HepG2 (cell line): ENCODE data around the gene DLG4. TPM values are rescaled to one million over a fixed set of nuclear protein-coding genes. Genes with fewer than 3 reads are reported as not detected.

ENCODE experiments used
- CAMTA2 ChIP-seq: sonication (generic); formaldehyde crosslinking; IDR thresholded peaks from 2 replicates; pipeline ENCODE4 v1.4.0; 2020; ENCODE audit warnings: mild to moderate bottlenecking, missing genetic modification reagents, borderline replicate concordance
- DNMT1 ChIP-seq: sonication (generic); formaldehyde crosslinking; IDR thresholded peaks from 2 replicates; pipeline ENCODE4 v1.5.1; 2020; ENCODE audit warnings: mild to moderate bottlenecking, missing genetic modification reagents
- FOXK2 ChIP-seq: fragments of 450-650 bp; IDR thresholded peaks from 2 replicates; pipeline ENCODE4 v1.6.1; 2016
- NFKBIZ ChIP-seq: IDR thresholded peaks from 2 replicates; pipeline ENCODE4 v1.6.1; 2018; ENCODE audit warnings: missing genetic modification reagents, missing compliant biosample characterization
- NR2F1 ChIP-seq, 2 experiments: fragments of 450-650 bp in 1 of 2; formaldehyde crosslinking in 1 of 2; IDR thresholded peaks; 2 replicates each; pipeline versions ENCODE4 v1.5.0 to v1.6.1; 2016 to 2020; ENCODE audit warnings: mild to moderate bottlenecking in 1 of 2, missing compliant biosample characterization in 1 of 2, missing genetic modification reagents in 1 of 2, moderate library complexity in 1 of 2
- PPARG ChIP-seq: conservative IDR thresholded peaks from 2 replicates; pipeline ENCODE4 v1.6.1; 2016; ENCODE audit warnings: missing biosample characterization, missing genetic modification reagents
- REPIN1 ChIP-seq: sonication (generic); formaldehyde crosslinking; IDR thresholded peaks from 2 replicates; pipeline ENCODE4 v1.8.0; 2022; ENCODE audit warnings: missing genetic modification reagents, low read depth, mild to moderate bottlenecking, borderline replicate concordance
- REXO4 ChIP-seq: sonication (generic); formaldehyde crosslinking; IDR thresholded peaks from 2 replicates; pipeline ENCODE4 v1.8.0; 2022; ENCODE audit warnings: missing genetic modification reagents, mild to moderate bottlenecking, borderline replicate concordance
- YEATS2 ChIP-seq: sonication (generic); formaldehyde crosslinking; IDR thresholded peaks from 2 replicates; pipeline ENCODE4 v1.4.0; 2020; ENCODE audit warnings: missing genetic modification reagents, borderline replicate concordance
- ZEB1 ChIP-seq: IDR thresholded peaks from 2 replicates; pipeline ENCODE4 v1.6.1; 2012; ENCODE audit warnings: mild to moderate bottlenecking, low read depth, inconsistent platforms; ENCODE audit not compliant: insufficient replicate concordance
- ZNF230 ChIP-seq: sonication (generic); formaldehyde crosslinking; IDR thresholded peaks from 2 replicates; pipeline ENCODE4 v1.4.0; 2020; ENCODE audit warnings: mild to moderate bottlenecking, missing genetic modification reagents
- ZNF33B ChIP-seq: sonication (generic); formaldehyde crosslinking; IDR thresholded peaks from 2 replicates; pipeline ENCODE4 v1.5.1; 2020; ENCODE audit warnings: mild to moderate bottlenecking, missing genetic modification reagents
- ZNF607 ChIP-seq: sonication (generic); formaldehyde crosslinking; IDR thresholded peaks from 2 replicates; pipeline ENCODE4 v1.5.1; 2020; ENCODE audit warnings: missing genetic modification reagents, mild to moderate bottlenecking, borderline replicate concordance
- ZNF678 ChIP-seq: sonication (generic); formaldehyde crosslinking; IDR thresholded peaks from 2 replicates; pipeline ENCODE4 v1.4.0; 2020; ENCODE audit warnings: mild to moderate bottlenecking, missing genetic modification reagents
- ZNF737 ChIP-seq: sonication (generic); formaldehyde crosslinking; IDR thresholded peaks from 2 replicates; pipeline ENCODE4 v1.5.0; 2020; ENCODE audit warnings: missing genetic modification reagents, mild to moderate bottlenecking, borderline replicate concordance
- ZNF83 ChIP-seq: sonication (generic); formaldehyde crosslinking; IDR thresholded peaks from 2 replicates; pipeline ENCODE4 v1.4.0; 2020; ENCODE audit warnings: missing genetic modification reagents, mild to moderate bottlenecking, borderline replicate concordance
- ZNF891 ChIP-seq: sonication (generic); formaldehyde crosslinking; IDR thresholded peaks from 2 replicates; pipeline ENCODE4 v1.5.0; 2020; ENCODE audit warnings: mild to moderate bottlenecking, missing genetic modification reagents
- polyA plus RNA-seq, 8 experiments: library from polyadenylated mRNA; depleted of rRNA in 3 of 8; stranded (reverse) in 7 of 8; unstranded in 1 of 8; fragments of >200 nt; fragmentation: Illumina TruSeq in 4 of 8; extraction: Trizol in 4 of 8; gene quantifications; 2 replicates each; pipeline versions ENCODE4 v1.2.1 to v1.2.3, GENCODE V29; 2011 to 2016; ENCODE audit warnings: low read depth in 4 of 8, missing spikeins in 1 of 8, mixed read lengths in 1 of 8; ENCODE audit not compliant: insufficient read depth in 1 of 8
- total RNA-seq, 5 experiments: library from RNA; depleted of rRNA; stranded (reverse); fragments of >200 nt; fragmentation: Illumina TruSeq; extraction: Trizol; gene quantifications; 2 replicates each; pipeline ENCODE4 v1.2.3, GENCODE V29; 2016; ENCODE audit warnings: low read depth in 1 of 5
- TF ChIP-seq, protein P1 (sequence below): sonication (generic); formaldehyde crosslinking; IDR thresholded peaks from 2 replicates; pipeline ENCODE4 v1.8.1; 2023; ENCODE audit warnings: missing genetic modification reagents, mild to moderate bottlenecking, borderline replicate concordance
- TF ChIP-seq, protein P2 (sequence below): IDR thresholded peaks from 2 replicates; pipeline ENCODE4 v1.6.1; 2016; ENCODE audit warnings: low read depth, borderline replicate concordance
- TF ChIP-seq, protein P3 (sequence below): sonication (generic); formaldehyde crosslinking; IDR thresholded peaks from 2 replicates; pipeline ENCODE4 v1.4.0; 2020; ENCODE audit warnings: missing genetic modification reagents
- TF ChIP-seq, protein P4 (sequence below): sonication (generic); formaldehyde crosslinking; IDR thresholded peaks from 2 replicates; pipeline ENCODE4 v1.8.0; 2022; ENCODE audit warnings: mild to moderate bottlenecking, missing genetic modification reagents; ENCODE audit not compliant: insufficient replicate concordance

The DLG4 gene
- total and polyA plus RNA-seq, 2 of the 13 experiments (the other 11 are each of a cell fraction or from before 2014, with no cell fraction given) = 0.71 to 4.3 TPM

DNA sequence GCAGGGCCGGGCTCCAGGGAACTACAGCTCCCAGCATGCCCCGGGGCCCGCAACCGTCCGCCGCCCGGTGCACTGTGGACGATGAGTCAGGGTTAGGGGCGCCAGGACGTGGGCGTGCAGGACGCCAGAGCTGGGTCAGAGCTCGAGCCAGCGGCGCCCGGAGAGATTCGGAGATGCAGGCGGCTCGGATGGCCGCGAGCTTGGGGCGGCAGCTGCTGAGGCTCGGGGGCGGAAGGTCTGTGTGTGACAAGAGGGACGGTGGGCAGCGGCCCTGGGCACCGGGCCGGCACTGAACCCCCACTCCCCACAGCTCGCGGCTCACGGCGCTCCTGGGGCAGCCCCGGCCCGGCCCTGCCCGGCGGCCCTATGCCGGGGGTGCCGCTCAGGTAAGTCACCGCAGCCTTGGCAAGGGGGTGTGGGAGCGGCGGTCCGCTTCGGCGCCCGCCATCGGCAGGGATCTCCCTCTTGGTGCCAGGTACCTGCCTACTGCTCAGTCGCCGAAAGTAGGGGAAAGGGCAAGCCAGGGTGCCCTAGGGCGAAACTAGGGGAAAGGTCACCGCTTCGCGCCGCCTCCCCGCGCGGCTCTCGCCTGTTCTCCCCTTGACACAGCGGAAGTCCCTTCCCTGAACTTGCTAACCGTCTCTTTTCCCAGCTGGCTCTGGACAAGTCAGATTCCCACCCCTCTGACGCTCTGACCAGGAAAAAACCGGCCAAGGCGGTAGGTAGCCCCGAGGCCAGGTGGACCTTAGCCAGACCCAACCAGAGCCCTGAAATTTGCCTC, at the start of gene DLG4, which contains the start of gene ACADVL (continued):
- TF ChIP-seq YEATS2 (CRISPR knock-in tag) = peak; percentile 64; the same call in 1 of the 2 replicates
- TF ChIP-seq DNMT1 (CRISPR knock-in tag) = peak; percentile 73
- TF ChIP-seq REXO4 (CRISPR knock-in tag) = 0 out of 2 replicates have a peak, but pooled peaks have one; percentile 45
- no peak for TF ChIP-seq ZNF737
- peak; percentile 61; the same call in 1 of the 2 replicates for TF ChIP-seq ZNF607
- peak; percentile 74 for TF ChIP-seq ZNF33B
- TF ChIP-seq, protein P1, sequence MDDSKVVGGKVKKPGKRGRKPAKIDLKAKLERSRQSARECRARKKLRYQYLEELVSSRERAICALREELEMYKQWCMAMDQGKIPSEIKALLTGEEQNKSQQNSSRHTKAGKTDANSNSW (CRISPR knock-in tag) = peak; percentile 62; the same call in 1 of the 2 replicates
- TF ChIP-seq, protein P2, sequence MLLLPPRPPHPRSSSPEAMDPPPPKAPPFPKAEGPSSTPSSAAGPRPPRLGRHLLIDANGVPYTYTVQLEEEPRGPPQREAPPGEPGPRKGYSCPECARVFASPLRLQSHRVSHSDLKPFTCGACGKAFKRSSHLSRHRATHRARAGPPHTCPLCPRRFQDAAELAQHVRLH (CRISPR knock-in tag) = peak; percentile 45; the same call in 1 of the 2 replicates
- TF ChIP-seq CAMTA2 (CRISPR knock-in tag) = no peak
- peak; percentile 36 for TF ChIP-seq NFKBIZ (CRISPR knock-in tag)
- TF ChIP-seq ZNF891 = peak; percentile 53
- no peak for TF ChIP-seq ZNF678 (CRISPR knock-in tag)
- no peak for TF ChIP-seq FOXK2
- peak; percentile 12 for TF ChIP-seq ZEB1
- TF ChIP-seq PPARG (CRISPR knock-in tag) = peak; percentile 99
- peak; percentile 24; the same call in 1 of the 2 replicates for TF ChIP-seq ZNF83 (CRISPR knock-in tag)
- no peak for TF ChIP-seq NR2F1 (CRISPR knock-in tag; IDR thresholded peaks at IDR 0.05)
- TF ChIP-seq, protein P3, sequence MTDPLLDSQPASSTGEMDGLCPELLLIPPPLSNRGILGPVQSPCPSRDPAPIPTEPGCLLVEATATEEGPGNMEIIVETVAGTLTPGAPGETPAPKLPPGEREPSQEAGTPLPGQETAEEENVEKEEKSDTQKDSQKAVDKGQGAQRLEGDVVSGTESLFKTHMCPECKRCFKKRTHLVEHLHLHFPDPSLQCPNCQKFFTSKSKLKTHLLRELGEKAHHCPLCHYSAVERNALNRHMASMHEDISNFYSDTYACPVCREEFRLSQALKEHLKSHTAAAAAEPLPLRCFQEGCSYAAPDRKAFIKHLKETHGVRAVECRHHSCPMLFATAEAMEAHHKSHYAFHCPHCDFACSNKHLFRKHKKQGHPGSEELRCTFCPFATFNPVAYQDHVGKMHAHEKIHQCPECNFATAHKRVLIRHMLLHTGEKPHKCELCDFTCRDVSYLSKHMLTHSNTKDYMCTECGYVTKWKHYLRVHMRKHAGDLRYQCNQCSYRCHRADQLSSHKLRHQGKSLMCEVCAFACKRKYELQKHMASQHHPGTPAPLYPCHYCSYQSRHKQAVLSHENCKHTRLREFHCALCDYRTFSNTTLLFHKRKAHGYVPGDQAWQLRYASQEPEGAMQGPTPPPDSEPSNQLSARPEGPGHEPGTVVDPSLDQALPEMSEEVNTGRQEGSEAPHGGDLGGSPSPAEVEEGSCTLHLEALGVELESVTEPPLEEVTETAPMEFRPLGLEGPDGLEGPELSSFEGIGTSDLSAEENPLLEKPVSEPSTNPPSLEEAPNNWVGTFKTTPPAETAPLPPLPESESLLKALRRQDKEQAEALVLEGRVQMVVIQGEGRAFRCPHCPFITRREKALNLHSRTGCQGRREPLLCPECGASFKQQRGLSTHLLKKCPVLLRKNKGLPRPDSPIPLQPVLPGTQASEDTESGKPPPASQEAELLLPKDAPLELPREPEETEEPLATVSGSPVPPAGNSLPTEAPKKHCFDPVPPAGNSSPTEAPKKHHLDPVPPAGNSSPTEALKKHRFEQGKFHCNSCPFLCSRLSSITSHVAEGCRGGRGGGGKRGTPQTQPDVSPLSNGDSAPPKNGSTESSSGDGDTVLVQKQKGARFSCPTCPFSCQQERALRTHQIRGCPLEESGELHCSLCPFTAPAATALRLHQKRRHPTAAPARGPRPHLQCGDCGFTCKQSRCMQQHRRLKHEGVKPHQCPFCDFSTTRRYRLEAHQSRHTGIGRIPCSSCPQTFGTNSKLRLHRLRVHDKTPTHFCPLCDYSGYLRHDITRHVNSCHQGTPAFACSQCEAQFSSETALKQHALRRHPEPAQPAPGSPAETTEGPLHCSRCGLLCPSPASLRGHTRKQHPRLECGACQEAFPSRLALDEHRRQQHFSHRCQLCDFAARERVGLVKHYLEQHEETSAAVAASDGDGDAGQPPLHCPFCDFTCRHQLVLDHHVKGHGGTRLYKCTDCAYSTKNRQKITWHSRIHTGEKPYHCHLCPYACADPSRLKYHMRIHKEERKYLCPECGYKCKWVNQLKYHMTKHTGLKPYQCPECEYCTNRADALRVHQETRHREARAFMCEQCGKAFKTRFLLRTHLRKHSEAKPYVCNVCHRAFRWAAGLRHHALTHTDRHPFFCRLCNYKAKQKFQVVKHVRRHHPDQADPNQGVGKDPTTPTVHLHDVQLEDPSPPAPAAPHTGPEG = no peak; the same call in 1 of the 2 replicates
- TF ChIP-seq REPIN1 (CRISPR knock-in tag) = 0 out of 2 replicates have a peak, but pooled peaks have one; percentile 16
- TF ChIP-seq, protein P4, sequence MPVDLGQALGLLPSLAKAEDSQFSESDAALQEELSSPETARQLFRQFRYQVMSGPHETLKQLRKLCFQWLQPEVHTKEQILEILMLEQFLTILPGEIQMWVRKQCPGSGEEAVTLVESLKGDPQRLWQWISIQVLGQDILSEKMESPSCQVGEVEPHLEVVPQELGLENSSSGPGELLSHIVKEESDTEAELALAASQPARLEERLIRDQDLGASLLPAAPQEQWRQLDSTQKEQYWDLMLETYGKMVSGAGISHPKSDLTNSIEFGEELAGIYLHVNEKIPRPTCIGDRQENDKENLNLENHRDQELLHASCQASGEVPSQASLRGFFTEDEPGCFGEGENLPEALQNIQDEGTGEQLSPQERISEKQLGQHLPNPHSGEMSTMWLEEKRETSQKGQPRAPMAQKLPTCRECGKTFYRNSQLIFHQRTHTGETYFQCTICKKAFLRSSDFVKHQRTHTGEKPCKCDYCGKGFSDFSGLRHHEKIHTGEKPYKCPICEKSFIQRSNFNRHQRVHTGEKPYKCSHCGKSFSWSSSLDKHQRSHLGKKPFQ (CRISPR knock-in tag) = peak; percentile 14
- TF ChIP-seq ZNF230 (CRISPR knock-in tag) = no peak
